ENCODE data around the gene PSMC2. TPM values are rescaled to one million over a fixed set of nuclear protein-coding genes. Genes with fewer than 3 reads are reported as not detected.

The PSMC2 gene
- total and polyA plus RNA-seq, 10 of the 15 experiments (the other 5 are each of a cell fraction or from before 2014, with no cell fraction given): 117 to 347 (median 220) TPM

DNA sequence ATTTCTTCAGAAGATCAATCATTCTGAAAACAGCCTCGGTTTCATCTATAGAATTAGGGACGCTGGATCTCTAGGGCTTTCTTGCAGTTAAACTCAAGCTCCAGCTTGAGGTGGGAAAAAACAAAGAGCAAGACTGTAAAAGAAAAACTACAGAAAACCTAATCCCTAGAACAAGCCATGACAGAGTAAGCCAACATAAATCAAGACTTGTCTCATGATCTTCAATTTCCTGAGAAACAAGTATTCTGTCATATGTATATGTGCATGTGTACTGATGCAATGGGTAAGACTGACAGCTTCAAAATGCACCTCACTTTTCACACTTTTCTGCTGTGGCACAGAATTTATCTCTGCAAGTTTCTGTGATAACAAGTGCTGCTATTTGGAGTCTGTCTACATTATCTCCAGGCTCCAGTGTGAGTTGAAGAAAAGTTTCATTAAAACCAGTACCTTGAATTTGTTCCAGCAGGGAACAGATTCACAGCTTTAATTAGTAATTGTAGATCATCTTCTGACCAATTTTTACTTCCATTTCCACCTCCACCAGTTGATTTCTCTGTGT is 31.0 kb upstream of the PSMC2 start (continued):
- no peak for TF ChIP-seq ZNF207 (IDR thresholded peaks at IDR 0.05; ENCODE audit: borderline replicate concordance)

DNA sequence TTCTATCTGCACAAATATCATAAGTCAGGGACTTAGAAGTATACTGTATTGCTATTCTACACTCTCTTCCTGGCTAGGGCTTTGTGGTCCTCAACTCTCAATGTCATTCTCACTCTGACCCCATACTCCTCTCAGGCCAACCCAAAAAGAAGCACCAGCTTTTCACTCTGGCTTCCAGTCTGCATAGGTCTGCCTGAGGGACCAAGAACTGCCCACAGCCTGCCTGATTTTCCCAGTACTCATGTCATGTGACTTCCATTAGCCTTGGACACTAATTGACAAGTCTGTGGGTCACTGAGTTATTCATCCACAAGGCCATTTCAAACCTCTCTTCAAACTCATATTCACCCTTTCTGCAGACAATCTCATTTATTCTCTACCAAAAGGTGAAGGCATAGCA is 30.4 kb upstream of the PSMC2 start:
- Histone ChIP-seq H2AFZ (ENCODE audit: control insufficient read depth, low read depth, low read length) (no peak overlapping the region), H4K20me1 (ENCODE audit: control insufficient read depth, insufficient read depth) (no peaks in the 10 kb centered on the region), H3K36me3 (ENCODE audit: control insufficient read depth in 2 of 2, insufficient read depth in 2 of 2, low read length in 1 of 2) (peaks cover 7 to 37% of the 10 kb centered on the region in 2 experiments), H3K27ac (ENCODE audit: control insufficient read depth, insufficient read depth) (no peak overlapping the region), H3K9me3 (replicated peaks; ENCODE audit: control insufficient read depth, insufficient read depth, low read length) (no peaks in the 10 kb centered on the region), H3K9ac (ENCODE audit: control insufficient read depth, insufficient read depth, low read length) (no peak overlapping the region), H3K27me3 (replicated peaks in 1 of 2; ENCODE audit: control insufficient read depth in 2 of 2, insufficient read depth in 2 of 2, low read length in 1 of 2) (no peaks in the 10 kb centered on the region), H3K4me1 (ENCODE audit: control insufficient read depth, insufficient read depth, low read length) (no peaks in the 10 kb centered on the region), H3K4me2 (ENCODE audit: control insufficient read depth, insufficient read depth) (no peak overlapping the region), H3K4me3 (no peak overlapping the region), H3K79me2 (ENCODE audit: control insufficient read depth, insufficient read depth, low read length) (no peaks in the 10 kb centered on the region)
- in situ Hi-C loops (cut with MboI) (no loop called here), intact Hi-C loops (cut with micrococcal nuclease; ENCODE audit: unreplicated experiment) (no loop called here)
- TF ChIP-seq, protein P1, sequence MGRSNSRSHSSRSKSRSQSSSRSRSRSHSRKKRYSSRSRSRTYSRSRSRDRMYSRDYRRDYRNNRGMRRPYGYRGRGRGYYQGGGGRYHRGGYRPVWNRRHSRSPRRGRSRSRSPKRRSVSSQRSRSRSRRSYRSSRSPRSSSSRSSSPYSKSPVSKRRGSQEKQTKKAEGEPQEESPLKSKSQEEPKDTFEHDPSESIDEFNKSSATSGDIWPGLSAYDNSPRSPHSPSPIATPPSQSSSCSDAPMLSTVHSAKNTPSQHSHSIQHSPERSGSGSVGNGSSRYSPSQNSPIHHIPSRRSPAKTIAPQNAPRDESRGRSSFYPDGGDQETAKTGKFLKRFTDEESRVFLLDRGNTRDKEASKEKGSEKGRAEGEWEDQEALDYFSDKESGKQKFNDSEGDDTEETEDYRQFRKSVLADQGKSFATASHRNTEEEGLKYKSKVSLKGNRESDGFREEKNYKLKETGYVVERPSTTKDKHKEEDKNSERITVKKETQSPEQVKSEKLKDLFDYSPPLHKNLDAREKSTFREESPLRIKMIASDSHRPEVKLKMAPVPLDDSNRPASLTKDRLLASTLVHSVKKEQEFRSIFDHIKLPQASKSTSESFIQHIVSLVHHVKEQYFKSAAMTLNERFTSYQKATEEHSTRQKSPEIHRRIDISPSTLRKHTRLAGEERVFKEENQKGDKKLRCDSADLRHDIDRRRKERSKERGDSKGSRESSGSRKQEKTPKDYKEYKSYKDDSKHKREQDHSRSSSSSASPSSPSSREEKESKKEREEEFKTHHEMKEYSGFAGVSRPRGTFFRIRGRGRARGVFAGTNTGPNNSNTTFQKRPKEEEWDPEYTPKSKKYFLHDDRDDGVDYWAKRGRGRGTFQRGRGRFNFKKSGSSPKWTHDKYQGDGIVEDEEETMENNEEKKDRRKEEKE (IDR thresholded peaks at IDR 0.05): no peak
- 0 out of 2 replicates have a peak, but pooled peaks have one; percentile 29 for TF ChIP-seq POLR2AphosphoS5 (IDR thresholded peaks at IDR 0.05; ENCODE audit: low read length)
- ChIA-PET POLR2A (no interaction called here), SMC1A (ENCODE audit: uncharacterized antibody, unreplicated experiment) (no interaction called here), RAD21 (ENCODE audit: unreplicated experiment) (no interaction called here), CTCF (interaction anchor here (0.9 to 1.0 kb wide), 3 partner anchors 10 to 26 kb away, joined by 3 to 5 read pairs (median 3); partner anchors contain the start of gene PMPCB)
- ATAC-seq: no peak
- peak; percentile 44 for FAIRE-seq
- BruUV-seq (replicated peaks): no TSS peak
- DNase-seq (ENCODE audit: low read depth, low spot score): no peak
